GM13977 (cell line): Measurements from ENCODE around the gene LRPPRC.

Source experiments
- DNase-seq: peaks from one replicate; pipeline ENCODE4 v3.0.0; 2012; ENCODE audit warnings: low spot score
- in situ Hi-C: fragments of 300-500 bp; cut with MboI; formaldehyde crosslinking; loops from one replicate; pipeline ENCODE4 v1.12.0; 2022; ENCODE audit warnings: low sequenced_read_pairs, low pct_unique_long_range_greater_than_20kb, mixed read lengths, inconsistent platforms; ENCODE audit not compliant: unreplicated experiment
- TF ChIP-seq, protein P1 (sequence below): IDR thresholded peaks from 2 replicates; pipeline ENCODE4 v1.5.1; 2012; ENCODE audit warnings: mild to moderate bottlenecking, control low read depth; ENCODE audit not compliant: insufficient read depth; ENCODE audit errors: extremely low read depth, missing control alignments

The LRPPRC gene

DNA sequence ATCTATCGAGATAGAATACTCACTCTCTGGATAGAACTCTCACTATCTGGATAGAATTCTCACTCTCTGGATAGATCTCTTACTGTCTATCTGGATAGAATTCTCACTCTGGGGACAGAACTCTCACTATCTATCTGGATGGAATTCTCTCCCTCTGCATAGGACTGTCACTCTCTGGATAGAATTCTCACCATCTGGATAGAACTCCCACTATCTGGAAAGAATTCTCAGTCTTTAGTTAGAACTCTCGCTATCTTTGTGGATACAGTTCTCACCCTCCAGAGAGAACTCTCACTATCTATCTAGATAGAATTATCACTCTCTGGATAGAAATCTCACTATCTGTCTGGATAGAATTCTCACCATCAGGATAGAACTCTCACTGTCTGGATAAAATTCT lies 140.5 kb downstream of the LRPPRC start:
- DNase-seq: no peak
- in situ Hi-C loops: no loop called here
- TF ChIP-seq, protein P1, sequence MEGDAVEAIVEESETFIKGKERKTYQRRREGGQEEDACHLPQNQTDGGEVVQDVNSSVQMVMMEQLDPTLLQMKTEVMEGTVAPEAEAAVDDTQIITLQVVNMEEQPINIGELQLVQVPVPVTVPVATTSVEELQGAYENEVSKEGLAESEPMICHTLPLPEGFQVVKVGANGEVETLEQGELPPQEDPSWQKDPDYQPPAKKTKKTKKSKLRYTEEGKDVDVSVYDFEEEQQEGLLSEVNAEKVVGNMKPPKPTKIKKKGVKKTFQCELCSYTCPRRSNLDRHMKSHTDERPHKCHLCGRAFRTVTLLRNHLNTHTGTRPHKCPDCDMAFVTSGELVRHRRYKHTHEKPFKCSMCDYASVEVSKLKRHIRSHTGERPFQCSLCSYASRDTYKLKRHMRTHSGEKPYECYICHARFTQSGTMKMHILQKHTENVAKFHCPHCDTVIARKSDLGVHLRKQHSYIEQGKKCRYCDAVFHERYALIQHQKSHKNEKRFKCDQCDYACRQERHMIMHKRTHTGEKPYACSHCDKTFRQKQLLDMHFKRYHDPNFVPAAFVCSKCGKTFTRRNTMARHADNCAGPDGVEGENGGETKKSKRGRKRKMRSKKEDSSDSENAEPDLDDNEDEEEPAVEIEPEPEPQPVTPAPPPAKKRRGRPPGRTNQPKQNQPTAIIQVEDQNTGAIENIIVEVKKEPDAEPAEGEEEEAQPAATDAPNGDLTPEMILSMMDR: no peak

DNA sequence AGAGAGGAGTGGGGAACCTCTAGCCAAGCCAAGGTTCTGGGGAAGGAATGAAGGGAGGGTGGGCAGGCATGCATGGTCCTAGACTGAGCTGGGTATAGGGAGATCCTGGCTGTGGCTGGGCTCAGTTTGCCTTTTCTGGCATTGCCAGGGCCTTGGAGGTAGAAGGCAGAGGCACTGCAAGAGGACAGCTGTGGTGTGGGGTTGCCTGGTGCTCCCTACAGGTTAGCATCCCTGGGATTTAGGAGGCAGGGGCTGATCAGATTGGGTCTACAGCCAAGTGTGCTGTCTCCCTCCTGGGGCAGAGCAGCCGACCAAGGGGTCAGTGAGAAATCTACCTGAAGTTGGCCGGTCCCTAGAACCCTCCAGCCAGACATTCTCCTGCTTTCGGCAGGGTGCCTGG lies 141.1 kb downstream of the LRPPRC start:
- in situ Hi-C loops: no loop called here
- no peak for DNase-seq

DNA sequence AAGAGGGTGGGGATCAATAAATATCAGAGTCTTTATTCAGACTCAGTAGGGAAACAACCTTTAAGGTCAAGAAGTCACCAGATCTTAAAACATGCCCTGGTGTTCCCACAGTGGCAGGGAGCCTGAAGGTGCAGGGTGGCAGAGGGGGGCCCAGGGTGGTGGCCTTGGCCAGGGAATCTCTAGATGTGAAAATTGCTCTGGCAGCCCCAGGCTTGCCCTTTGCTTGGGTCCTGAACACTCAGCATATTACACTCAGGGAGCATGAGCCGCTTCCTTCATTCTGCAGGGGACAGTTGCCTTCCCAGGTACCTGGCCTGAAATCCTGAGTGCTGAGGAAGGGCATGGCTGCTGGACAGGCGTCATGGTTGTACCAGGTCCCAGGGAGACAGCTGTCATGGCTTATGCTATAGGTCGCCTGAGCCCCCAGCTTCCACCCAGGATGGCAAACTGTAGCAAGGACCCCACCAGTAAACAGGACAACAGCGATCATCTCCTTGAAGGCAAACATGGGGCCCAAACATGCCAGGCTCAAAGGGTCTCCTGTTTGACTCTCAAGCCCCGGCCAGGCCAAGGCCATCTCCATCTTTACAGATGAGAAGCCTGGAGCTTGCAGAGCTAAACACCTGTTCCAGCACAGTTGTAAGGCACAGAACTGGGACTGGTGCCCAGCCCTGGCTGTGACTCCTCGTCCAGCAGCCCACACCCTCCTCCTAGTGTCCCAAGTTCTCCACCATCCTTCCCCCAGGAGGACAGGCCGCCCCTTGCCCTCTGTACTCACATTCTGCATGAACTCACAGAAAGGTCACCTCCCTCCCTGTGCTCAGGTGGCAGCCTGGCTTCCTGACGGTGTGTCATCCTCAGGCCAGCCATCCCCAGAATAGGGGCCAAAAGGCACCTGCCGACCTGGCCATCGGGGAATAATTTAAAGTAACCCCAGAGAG lies 142.4 kb downstream of the LRPPRC start:
- TF ChIP-seq, protein P1: no peak
- in situ Hi-C loops: no loop called here
- DNase-seq: peak; percentile 7

More for the DNA sequence above, 141.1 kb downstream of the LRPPRC start:
- TF ChIP-seq, protein P1: no peak

DNA sequence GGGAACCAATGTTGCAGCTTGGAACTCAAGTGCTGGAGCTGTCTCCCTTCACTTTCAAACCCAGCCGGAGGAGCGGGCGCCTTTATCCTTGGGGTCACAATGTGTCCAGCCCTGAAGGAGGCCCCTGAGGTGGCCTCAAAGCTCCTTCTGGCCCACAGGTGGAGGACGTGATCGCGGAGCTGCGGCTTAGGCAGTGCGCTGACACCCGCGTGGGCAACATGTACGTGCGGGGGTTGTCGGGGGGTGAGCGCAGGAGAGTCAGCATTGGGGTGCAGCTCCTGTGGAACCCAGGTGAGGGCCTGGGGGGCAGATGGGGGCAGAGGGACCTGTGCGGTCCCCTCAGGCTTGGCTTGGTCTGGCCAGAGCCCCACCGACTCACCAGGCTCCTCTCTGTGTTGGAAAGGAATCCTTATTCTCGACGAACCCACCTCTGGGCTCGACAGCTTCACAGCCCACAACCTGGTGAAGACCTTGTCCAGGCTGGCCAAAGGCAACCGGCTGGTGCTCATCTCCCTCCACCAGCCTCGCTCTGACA lies 143.5 kb downstream of the LRPPRC start:
- DNase-seq: no peak
- TF ChIP-seq, protein P1: no peak
- in situ Hi-C loops: no loop called here

DNA sequence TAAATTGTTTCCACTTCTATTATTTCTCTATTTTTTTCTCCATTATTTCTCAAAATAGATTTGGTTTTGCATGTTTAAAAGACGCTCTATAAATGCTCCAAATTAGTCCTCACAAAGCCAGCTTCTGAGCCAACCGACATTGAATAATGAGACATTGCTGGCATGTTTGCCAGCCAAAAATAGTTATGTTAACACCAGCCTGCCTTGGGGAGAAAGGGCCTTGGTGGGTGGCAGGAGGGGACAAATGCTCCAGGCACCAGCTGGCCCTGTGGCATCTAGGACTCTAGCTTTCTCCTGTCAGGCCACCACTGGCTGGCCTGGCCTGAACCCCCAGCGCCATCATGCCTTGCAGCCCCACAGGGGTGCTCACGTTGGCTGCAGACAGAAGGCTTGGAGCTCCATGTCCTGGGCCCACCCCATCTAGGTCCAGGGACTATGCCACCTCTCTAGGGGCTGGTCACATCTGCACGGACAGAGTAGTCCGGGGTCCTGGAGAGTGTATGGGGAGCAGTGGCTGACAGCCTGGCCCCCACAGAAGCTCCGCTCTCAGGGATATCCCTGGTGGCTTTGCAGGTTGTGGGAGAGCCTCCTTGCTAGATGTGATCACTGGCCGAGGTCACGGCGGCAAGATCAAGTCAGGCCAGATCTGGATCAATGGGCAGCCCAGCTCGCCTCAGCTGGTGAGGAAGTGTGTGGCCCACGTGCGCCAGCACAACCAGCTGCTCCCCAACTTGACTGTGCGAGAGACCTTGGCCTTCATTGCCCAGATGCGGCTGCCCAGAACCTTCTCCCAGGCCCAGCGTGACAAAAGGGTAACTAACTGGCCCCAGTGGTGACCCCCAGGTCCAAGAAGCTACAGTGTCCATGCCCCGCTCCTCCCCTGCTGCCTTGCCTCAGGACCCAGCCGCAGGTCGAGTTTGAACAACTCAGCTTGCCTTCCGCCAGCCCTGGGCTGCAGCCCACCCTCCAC lies 144.5 kb downstream of the LRPPRC start:
- in situ Hi-C loops: no loop called here
- TF ChIP-seq, protein P1: no peak
- DNase-seq: peak; percentile 2

DNA sequence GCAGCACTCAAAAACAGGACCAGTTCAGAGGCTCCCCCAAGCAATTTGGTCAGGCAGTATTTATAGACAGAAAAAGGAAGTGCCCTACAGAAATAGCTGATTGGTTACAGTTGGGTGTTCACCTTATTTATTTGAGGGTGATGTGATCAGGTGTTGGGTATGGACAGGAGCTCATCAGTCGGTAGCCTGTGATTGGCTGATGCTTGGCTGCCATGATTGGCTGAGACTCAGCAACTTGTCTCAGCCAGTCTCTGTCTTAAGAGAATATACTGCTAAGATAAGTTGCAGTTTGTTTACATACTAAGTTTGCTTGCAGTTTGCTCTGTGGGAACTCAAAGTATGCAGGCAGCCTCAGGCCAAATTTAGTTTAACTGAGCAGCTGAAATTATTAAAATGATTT lies 147.6 kb downstream of the LRPPRC start:
- in situ Hi-C loops: no loop called here
- peak; percentile 12 for DNase-seq
- TF ChIP-seq, protein P1: no peak
